Effector memory CD8-positive, alpha-beta T cell (primary cell): Measurements from ENCODE around the gene ZNF304.

Source experiments
- ATAC-seq: fragments of 150-1000 bp; cut with Tn5 transposase; replicated peaks from 2 replicates; pipeline ENCODE4 v1.10.0; 2021; ENCODE audit warnings: mild to moderate bottlenecking, moderate library complexity
- DNase-seq, 3 experiments: peaks; one replicate each; pipeline ENCODE4 v3.0.0; 2021
- H3K27ac Mint-ChIP-seq, 2 donors: one replicate each; pipeline ENCODE4 v1.8.0; 2022; ENCODE audit warnings: mild to moderate bottlenecking in 2 of 2, mixed read lengths in 2 of 2, moderate library complexity in 2 of 2
- H3K27me3 Mint-ChIP-seq, 2 donors: one replicate each; pipeline ENCODE4 v1.8.0; 2022; ENCODE audit warnings: mixed read lengths in 2 of 2
- H3K36me3 Mint-ChIP-seq: one replicate; pipeline ENCODE4 v1.8.0; 2022; ENCODE audit warnings: mild to moderate bottlenecking, moderate library complexity, mixed read lengths; ENCODE audit not compliant: insufficient read depth
- H3K4me1 Mint-ChIP-seq, 2 donors: one replicate each; pipeline ENCODE4 v1.8.0; 2022; ENCODE audit warnings: low read depth in 2 of 2, mixed read lengths in 2 of 2
- H3K4me3 Mint-ChIP-seq, 2 donors: one replicate each; pipeline ENCODE4 v1.8.0; 2022; ENCODE audit warnings: mild to moderate bottlenecking in 2 of 2, mixed read lengths in 2 of 2, moderate library complexity in 2 of 2
- H3K9me3 Mint-ChIP-seq, 2 donors: one replicate each; pipeline ENCODE4 v1.8.0; 2022; ENCODE audit warnings: mixed read lengths in 2 of 2

Gene ZNF304

DNA sequence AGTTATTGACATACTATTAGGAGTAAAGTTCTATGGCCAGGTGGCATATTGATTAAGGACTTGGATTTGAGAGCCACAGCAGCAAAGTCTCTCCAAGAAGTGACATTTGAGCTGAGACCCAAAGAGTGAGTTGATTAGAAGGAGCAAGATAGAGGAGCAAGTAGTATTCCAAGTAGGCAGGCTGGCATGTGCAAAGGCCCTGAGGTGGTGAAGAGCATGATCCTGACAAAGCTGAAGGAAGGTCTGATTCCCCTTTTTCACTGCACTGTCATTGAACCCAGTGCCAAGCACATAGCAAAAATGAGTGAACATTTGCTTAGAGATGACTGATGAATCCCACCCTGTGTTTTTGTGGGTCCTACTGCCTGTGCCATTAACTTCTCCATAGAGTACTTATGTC lies 26.1 kb upstream of the ZNF304 start:
- Mint-ChIP-seq H3K4me3 (no peak overlapping the region), H3K27me3 (no peaks in the 10 kb centered on the region), H3K9me3 (peaks cover 4 to 11% of the 10 kb centered on the region in 2 donors), H3K36me3 (peaks cover 50% of the 10 kb centered on the region), H3K4me1 (peaks cover 14 to 22% of the 10 kb centered on the region in 2 donors), H3K27ac (no peak overlapping the region)
- DNase-seq (no peak), ATAC-seq (no peak)

DNA sequence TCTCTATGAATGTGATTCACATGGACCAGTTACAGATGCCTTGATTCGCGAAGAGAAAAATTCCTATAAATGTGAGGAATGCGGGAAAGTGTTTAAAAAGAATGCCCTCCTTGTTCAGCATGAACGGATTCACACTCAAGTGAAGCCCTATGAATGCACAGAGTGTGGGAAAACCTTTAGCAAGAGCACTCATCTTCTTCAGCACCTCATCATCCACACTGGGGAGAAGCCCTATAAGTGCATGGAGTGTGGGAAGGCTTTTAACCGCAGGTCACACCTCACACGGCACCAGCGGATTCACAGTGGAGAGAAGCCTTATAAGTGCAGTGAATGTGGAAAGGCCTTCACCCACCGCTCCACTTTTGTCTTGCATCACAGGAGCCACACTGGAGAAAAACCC lies 23.1 kb upstream of the ZNF304 start:
- Mint-ChIP-seq H3K27me3 (no peaks in the 10 kb centered on the region), H3K4me3 (no peak overlapping the region), H3K4me1 (no peaks in the 10 kb centered on the region), H3K36me3 (peaks cover 40% of the 10 kb centered on the region), H3K27ac (no peak overlapping the region), H3K9me3 (peaks cover 0 to 4% of the 10 kb centered on the region in 2 donors)
- DNase-seq = no peak
- ATAC-seq = no peak

DNA sequence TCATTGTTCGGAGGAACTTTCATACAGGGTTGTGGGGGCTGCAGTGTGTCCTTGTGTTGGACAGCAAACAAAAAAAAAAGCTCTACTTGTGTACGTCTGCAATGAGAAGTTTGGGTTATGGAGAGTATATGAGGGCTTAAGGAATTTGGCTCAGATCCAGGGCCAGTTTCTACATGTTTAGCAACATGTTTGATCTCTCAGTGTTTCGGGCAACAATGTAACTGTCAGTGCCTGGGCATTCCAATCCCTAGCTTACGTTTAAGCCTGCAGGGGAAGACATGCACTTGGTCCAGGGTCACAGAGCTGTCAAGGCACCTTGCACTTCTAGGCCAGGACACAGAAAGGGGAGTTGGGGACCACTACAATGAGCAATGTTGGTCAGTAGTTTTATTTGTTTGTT lies 16.9 kb upstream of the ZNF304 start:
- Mint-ChIP-seq H3K4me1 (no peaks in the 10 kb centered on the region), H3K4me3 (no peak overlapping the region), H3K27me3 (no peaks in the 10 kb centered on the region), H3K27ac (no peak overlapping the region), H3K36me3 (peaks cover 4% of the 10 kb centered on the region), H3K9me3 (peaks cover 1 to 8% of the 10 kb centered on the region in 2 donors)
- DNase-seq = no peak
- no peak for ATAC-seq

DNA sequence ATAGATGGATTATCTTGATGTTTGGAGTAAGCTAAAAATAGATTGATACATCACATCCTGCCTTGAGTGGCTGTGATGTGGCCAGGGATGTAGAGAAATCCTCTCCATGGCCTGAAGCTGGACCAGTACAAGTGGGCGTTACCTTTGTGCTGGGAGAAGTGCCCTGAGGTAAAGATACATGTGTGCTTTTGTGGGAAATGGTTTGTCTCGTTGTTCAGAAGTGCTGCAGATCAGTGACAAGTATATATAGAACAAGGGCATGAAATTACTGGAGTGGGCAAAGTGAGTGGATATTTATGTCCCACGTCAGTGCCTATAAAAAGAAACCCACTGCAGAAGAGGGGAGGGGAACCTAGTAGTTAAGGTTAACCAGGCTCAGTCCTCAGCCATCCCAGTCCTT lies 12.2 kb upstream of the ZNF304 start:
- Mint-ChIP-seq H3K4me3 (no peak overlapping the region), H3K36me3 (no peaks in the 10 kb centered on the region), H3K9me3 (peaks cover 1 to 16% of the 10 kb centered on the region in 2 donors), H3K4me1 (no peaks in the 10 kb centered on the region), H3K27ac (no peak overlapping the region), H3K27me3 (no peaks in the 10 kb centered on the region)
- no peak for DNase-seq
- no peak for ATAC-seq

DNA sequence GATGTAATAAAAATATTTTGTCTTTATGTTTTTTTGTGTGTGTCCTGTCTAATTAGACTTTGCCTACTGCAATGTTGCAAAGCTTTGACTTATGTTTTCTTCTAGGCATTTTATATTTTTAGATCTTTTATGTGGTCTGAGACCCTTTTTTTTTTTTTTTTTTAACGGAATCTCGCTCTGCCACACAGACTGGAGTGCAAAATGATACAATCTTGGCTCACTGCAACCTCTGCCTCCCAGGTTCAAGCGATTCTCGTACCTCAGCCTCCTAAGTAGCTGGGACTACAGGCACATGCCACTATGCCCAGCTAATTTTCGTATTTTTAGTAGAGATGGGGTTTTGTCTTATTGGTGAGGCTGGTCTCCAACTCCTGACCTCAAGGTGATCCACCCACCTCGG lies 8.5 kb upstream of the ZNF304 start:
- ATAC-seq (no peak), DNase-seq (no peak)
- no peaks in the 10 kb centered on the region for H3K36me3 Mint-ChIP-seq
- H3K27ac Mint-ChIP-seq = no peak overlapping the region
- peaks cover 4 to 16% of the 10 kb centered on the region in 2 donors for H3K27me3 Mint-ChIP-seq
- H3K4me1 Mint-ChIP-seq = no peaks in the 10 kb centered on the region
- H3K9me3 Mint-ChIP-seq = peaks cover 3 to 8% of the 10 kb centered on the region in 2 donors
- H3K4me3 Mint-ChIP-seq = no peak overlapping the region

DNA sequence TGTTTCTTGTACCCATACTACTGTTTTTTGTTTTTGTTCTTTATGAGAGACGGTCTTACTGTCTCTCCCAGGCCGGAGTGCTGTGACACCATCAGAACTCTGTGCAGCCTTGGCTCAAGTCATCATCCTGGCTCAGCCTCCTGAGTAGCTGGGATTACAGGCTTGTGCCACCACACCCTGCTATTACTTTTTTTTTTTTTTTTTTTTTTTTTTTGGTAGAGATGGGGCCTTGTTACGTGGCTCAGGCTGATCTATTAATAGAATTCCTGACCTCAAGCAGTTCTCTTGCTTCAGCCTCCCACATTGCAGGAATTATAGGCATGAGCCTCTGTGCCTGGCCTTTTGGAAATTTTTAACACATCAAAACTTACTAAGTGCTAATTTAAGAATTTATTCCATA lies 2.9 kb upstream of the ZNF304 start:
- Mint-ChIP-seq H3K36me3 (peaks cover 12% of the 10 kb centered on the region), H3K4me1 (peaks cover 24 to 29% of the 10 kb centered on the region in 2 donors), H3K9me3 (peaks cover 12 to 27% of the 10 kb centered on the region in 2 donors), H3K4me3 (no peak overlapping the region), H3K27ac (no peak overlapping the region), H3K27me3 (peaks cover 4 to 18% of the 10 kb centered on the region in 2 donors)
- DNase-seq (no peak), ATAC-seq (no peak)

DNA sequence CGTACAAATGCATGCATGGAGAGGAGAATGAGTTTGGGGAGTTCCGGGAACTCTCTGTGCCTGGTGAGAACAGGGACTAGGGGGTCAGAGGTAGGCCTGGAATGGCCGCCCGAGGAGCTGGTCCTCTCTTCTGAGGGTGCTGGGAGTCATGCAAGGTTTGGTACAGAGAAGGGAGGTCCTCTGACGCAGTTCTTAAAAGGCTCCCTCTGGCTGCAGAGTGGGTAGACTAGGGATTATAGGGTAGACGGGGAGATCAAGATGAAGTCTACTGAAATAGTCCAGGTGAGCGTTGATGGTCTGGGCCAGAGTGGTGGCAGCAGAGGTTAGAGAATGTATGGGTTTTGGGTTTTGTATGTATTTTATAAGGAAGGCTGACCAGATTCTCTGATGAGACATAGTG lies 796 bp downstream of the ZNF304 start:
- H3K4me3 Mint-ChIP-seq = peak overlapping the region; percentile 97 to 99
- ATAC-seq (no peak), DNase-seq (no peak)
- peaks cover 23 to 46% of the 10 kb centered on the region in 2 donors for H3K9me3 Mint-ChIP-seq
- peaks cover 26% of the 10 kb centered on the region for H3K36me3 Mint-ChIP-seq
- H3K4me1 Mint-ChIP-seq = peaks cover 27 to 36% of the 10 kb centered on the region in 2 donors
- H3K27me3 Mint-ChIP-seq = peaks cover 0 to 8% of the 10 kb centered on the region in 2 donors
- peak overlapping the region; percentile 95 to 98 for H3K27ac Mint-ChIP-seq

DNA sequence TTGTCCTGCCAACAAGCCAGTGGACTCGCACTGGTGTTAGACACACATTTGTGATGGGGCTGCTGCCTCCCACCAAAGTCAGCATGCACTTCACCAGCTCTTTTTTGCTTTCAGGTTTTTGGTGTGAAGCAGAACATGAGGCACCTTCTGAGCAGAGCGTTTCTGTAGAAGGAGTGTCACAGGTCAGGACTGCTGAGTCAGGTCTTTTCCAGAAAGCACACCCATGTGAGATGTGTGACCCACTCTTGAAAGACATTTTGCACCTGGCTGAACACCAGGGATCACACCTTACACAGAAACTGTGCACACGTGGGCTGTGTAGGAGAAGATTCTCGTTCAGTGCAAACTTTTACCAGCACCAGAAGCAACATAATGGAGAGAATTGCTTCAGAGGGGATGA lies 4.8 kb downstream of the ZNF304 start:
- peaks cover 25 to 41% of the 10 kb centered on the region in 2 donors for H3K9me3 Mint-ChIP-seq
- H3K4me3 Mint-ChIP-seq = no peak overlapping the region
- no peak overlapping the region for H3K27ac Mint-ChIP-seq
- peaks cover 25 to 30% of the 10 kb centered on the region in 2 donors for H3K4me1 Mint-ChIP-seq
- no peaks in the 10 kb centered on the region for H3K27me3 Mint-ChIP-seq
- ATAC-seq (no peak), DNase-seq (no peak)
- H3K36me3 Mint-ChIP-seq = peaks cover 27% of the 10 kb centered on the region

DNA sequence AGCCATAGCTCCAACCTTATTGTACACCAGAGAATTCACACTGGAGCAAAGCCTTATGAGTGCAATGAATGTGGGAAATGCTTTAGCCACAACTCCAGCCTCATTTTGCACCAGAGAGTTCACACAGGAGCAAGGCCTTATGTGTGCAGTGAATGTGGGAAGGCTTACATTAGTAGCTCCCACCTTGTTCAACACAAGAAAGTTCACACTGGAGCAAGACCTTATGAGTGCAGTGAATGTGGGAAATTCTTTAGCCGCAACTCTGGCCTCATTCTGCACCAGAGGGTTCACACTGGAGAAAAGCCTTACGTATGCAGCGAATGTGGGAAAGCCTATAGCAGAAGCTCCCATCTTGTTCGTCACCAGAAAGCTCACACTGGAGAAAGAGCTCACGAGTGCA lies 6.3 kb downstream of the ZNF304 start:
- no peak overlapping the region for H3K4me3 Mint-ChIP-seq

DNA sequence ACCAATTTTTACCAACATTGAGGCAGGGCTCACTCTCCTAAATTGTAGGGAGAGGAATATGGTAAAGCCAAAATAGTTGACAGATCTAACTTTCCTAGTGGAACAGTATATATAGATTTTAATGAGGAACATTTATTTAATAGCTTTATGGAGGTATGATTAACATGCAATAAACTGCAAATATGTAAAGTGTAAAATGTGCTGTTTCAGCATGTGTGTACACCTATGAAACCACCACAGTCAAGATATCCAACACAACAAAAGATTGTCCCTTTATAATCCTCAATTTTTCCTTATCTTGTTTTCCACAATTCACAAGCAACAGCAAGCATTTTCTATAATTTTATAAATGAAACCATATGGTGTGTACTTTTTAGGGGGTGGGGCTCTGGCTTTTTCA lies 8.2 kb downstream of the ZNF304 start:
- DNase-seq = no peak
- Mint-ChIP-seq H3K4me1 (peaks cover 15 to 16% of the 10 kb centered on the region in 2 donors), H3K27me3 (no peaks in the 10 kb centered on the region), H3K4me3 (no peak overlapping the region), H3K27ac (no peak overlapping the region), H3K36me3 (peaks cover 34% of the 10 kb centered on the region), H3K9me3 (peaks cover 13 to 25% of the 10 kb centered on the region in 2 donors)
- ATAC-seq = no peak

More for the DNA sequence above, 6.3 kb downstream of the ZNF304 start:
- Mint-ChIP-seq H3K27ac (no peak overlapping the region), H3K27me3 (no peaks in the 10 kb centered on the region), H3K36me3 (peaks cover 22% of the 10 kb centered on the region), H3K4me1 (peaks cover 10 to 15% of the 10 kb centered on the region in 2 donors), H3K9me3 (peaks cover 25 to 27% of the 10 kb centered on the region in 2 donors)
- ATAC-seq (no peak), DNase-seq (no peak)

DNA sequence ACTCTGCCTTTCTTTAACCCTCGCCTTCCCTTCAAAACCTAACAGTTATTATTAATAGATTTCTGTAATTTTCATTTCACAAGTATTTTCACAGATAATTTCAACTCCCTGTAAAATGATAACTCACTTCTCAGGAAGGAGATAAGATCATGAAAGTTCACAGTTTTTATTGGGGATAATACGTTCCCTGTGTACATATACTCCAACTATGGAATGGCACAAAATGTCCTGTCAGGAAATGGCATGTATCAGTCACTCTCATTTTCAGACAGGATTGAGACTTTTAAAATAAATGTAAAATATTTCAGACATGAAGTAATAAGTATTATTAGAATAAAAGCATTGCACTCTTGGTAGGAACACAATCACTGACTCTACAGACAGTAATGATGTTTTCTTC lies 11.3 kb downstream of the ZNF304 start:
- H3K4me1 Mint-ChIP-seq = peaks cover 15 to 16% of the 10 kb centered on the region in 2 donors
- H3K27ac Mint-ChIP-seq = peak overlapping the region; percentile 97 to 99
- peaks cover 5 to 11% of the 10 kb centered on the region in 2 donors for H3K9me3 Mint-ChIP-seq
- no peak for DNase-seq
- peaks cover 18% of the 10 kb centered on the region for H3K36me3 Mint-ChIP-seq
- ATAC-seq = no peak
- H3K4me3 Mint-ChIP-seq = peak overlapping the region; percentile 76 to 86
- no peaks in the 10 kb centered on the region for H3K27me3 Mint-ChIP-seq

DNA sequence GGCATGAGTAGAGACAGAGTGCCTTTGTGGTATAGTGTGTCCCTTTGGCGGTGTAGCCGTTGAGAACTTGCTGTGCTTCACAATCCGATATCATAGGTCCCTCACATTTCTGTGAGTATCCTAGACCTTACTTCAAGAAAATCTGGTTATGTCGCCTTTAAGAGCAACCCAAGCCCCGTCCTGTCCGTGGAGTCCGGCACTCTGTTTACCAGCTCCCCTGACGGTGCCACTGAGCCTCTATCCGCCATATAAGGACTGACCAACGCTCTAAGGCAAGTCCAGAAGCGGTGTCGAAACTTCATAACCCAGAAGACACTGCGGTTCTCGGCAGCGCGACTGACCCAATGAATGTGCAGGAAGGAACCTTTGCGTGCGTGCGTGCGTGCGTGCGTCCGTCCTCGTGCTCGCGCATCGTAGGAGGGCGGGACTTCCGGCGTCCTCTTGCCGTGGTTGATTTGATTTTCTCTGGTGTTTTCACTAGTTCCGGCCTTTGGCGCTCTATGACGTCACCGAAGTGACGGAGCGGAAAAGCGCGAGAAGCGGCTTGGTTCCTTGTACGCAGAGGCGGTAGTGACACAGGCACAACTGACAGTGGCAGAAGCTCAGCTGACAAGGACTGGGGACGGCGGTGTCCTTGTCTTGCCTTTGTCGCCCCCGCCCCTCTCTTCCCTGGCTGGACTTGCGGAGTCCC lies 12.1 kb downstream of the ZNF304 start, which contains the start of the genes TRAPPC2B and ZNF547:
Gene TRAPPC2B, plus strand, starts transcription at position 555 of the 691 bp plus-strand sequence. CDS start 1,283 bp downstream, outside the sequence.
Gene ZNF547, plus strand, starts transcription at position 555 of the 691 bp plus-strand sequence. CDS start 5,005 bp downstream, outside the sequence.
- Mint-ChIP-seq H3K9me3 (peaks cover 4 to 11% of the 10 kb centered on the region in 2 donors), H3K4me1 (peaks cover 15 to 16% of the 10 kb centered on the region in 2 donors), H3K4me3 (peak within 1 kb of the TSS; percentile 76 to 86), H3K27me3 (no peaks in the 10 kb centered on the region), H3K36me3 (peaks cover 18% of the 10 kb centered on the region), H3K27ac (peak within 1 kb of the TSS; percentile 97 to 99)
- DNase-seq = peak; percentile 96 to 99 (median 97)
- ATAC-seq = peak; percentile 91

DNA sequence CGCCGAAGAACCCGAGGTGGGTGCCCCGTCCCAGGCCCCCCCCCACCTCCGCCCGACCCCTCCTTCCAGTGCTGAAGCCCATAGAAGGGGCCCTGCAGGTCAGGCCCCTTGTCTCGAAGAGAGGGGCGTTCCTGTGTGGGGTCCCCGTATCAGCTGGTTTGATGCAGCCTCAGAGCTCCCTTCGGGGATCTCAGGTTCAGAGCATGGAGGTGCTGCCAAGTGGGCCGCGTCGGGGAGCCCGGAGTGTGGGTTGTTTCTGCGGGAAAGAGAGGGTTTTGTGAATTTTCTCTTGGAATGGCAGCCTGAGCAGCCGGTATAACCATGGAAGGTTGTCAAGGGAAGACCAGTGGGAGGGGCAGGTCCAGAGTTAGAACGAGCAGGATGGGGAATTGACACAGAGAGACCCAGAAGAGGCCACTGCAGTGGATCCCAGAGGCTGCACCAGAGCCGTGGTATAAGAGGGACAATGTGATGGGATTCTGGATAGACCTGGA lies 12.7 kb downstream of the ZNF304 start:
- ATAC-seq (peak; percentile 7), DNase-seq (no peak)
- Mint-ChIP-seq H3K27me3 (no peaks in the 10 kb centered on the region), H3K4me1 (peaks cover 15 to 16% of the 10 kb centered on the region in 2 donors), H3K9me3 (peaks cover 4 to 15% of the 10 kb centered on the region in 2 donors), H3K4me3 (peak overlapping the region; percentile 76 to 86), H3K27ac (peak overlapping the region; percentile 97 to 99), H3K36me3 (peaks cover 18% of the 10 kb centered on the region)

DNA sequence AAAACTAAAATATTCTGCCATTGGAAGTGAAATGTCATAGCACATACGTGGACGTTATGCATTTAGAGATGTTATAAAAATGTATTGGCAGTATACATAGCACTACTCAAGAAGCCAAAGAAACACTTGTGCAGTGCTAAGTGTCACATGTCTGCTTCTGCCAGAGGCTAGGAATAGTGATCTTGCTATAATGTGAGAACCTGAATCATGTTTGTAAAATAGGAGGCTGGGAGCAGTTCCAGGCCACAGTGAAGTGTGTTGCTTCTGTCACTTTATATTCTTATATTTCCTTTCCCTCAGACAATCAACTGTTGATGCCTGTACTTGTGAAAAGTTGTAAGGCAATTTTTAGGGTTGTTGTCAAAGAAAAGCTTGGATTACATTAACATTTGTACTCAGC lies 15.7 kb downstream of the ZNF304 start:
- H3K9me3 Mint-ChIP-seq = peaks cover 0 to 42% of the 10 kb centered on the region in 2 donors
- peaks cover 15 to 16% of the 10 kb centered on the region in 2 donors for H3K4me1 Mint-ChIP-seq
- no peak for ATAC-seq
- H3K4me3 Mint-ChIP-seq = no peak overlapping the region
- no peak overlapping the region for H3K27ac Mint-ChIP-seq
- H3K36me3 Mint-ChIP-seq = peaks cover 15% of the 10 kb centered on the region
- DNase-seq = no peak
- no peaks in the 10 kb centered on the region for H3K27me3 Mint-ChIP-seq
